ENCODE results near the gene ARL10.

DNA sequence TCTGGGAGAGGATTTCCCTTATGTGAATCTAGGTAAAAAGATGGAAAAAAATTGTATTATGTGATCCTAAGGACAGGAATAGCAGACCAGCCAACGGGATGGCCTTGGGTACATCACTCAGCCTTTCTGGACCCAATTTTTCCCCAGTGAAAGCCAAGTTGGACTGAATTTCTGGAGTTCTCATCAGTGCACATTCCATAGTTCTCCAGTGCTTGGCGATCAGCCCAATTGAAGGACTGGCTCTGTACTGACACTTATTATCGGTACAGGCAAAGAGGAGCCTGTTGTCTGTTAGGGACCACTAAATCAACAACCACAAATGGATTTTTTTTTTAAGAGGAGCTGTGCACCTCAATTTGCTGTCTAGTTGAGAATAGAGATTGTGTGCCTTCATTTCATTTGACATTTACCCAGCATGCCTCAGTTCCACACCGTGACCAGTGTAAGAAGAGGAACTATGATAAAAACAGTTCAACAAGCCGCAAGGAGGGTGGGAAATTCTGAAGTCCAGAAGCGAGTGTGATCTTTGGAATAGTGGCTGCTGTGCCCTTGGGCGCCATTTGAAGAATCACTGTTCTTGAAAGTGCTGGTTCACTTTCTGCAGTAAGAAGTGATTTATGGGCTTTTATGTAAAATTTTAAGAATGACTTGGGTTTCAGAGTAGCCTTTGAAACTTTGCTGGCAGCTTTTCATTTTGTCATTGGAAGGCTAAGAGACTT lies 8.0 kb downstream of the ARL10 start:
- TF ChIP-seq, protein P1, sequence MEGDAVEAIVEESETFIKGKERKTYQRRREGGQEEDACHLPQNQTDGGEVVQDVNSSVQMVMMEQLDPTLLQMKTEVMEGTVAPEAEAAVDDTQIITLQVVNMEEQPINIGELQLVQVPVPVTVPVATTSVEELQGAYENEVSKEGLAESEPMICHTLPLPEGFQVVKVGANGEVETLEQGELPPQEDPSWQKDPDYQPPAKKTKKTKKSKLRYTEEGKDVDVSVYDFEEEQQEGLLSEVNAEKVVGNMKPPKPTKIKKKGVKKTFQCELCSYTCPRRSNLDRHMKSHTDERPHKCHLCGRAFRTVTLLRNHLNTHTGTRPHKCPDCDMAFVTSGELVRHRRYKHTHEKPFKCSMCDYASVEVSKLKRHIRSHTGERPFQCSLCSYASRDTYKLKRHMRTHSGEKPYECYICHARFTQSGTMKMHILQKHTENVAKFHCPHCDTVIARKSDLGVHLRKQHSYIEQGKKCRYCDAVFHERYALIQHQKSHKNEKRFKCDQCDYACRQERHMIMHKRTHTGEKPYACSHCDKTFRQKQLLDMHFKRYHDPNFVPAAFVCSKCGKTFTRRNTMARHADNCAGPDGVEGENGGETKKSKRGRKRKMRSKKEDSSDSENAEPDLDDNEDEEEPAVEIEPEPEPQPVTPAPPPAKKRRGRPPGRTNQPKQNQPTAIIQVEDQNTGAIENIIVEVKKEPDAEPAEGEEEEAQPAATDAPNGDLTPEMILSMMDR (IDR thresholded peaks at IDR 0.05) = no peak
- TF ChIP-seq POLR2A (IDR thresholded peaks at IDR 0.05) (no peak), POLR2AphosphoS5 (IDR thresholded peaks at IDR 0.05) (no peak)
